DOHH2 (cell line): ENCODE data around the gene RPL23.

Experiments used
- H3F3A ChIP-seq: fragments of 200-600 bp; sonication (generic), shearing (Covaris generic); 2 replicates; pipeline ENCODE4 v1.6.0; 2016; ENCODE audit warnings: antibody characterized with exemption, mild to moderate bottlenecking; ENCODE audit not compliant: control insufficient read depth, insufficient read depth
- H3K27ac ChIP-seq: fragments of 200-600 bp; sonication (generic); 2 replicates; pipeline ENCODE4 v1.5.1; 2014; ENCODE audit warnings: low read depth, mild to moderate bottlenecking, low read length, moderate library complexity
- H3K27me3 ChIP-seq: fragments of 200-600 bp; sonication (generic); 2 replicates; pipeline ENCODE4 v1.6.1; 2014; ENCODE audit warnings: mild to moderate bottlenecking, low read length, mixed read lengths; ENCODE audit not compliant: control insufficient read depth
- H3K36me3 ChIP-seq: fragments of 200-600 bp; sonication (generic); 2 replicates; pipeline ENCODE4 v1.6.1; 2014; ENCODE audit warnings: mild to moderate bottlenecking, low read length, moderate library complexity, mixed read lengths; ENCODE audit not compliant: control insufficient read depth
- H3K4me1 ChIP-seq: fragments of 200-600 bp; sonication (generic); 2 replicates; pipeline ENCODE4 v1.6.1; 2014; ENCODE audit warnings: mild to moderate bottlenecking, low read length, mixed read lengths; ENCODE audit not compliant: control insufficient read depth
- H3K4me2 ChIP-seq: fragments of 200-600 bp; sonication (generic); 2 replicates; pipeline ENCODE4 v1.6.0; 2014; ENCODE audit warnings: mild to moderate bottlenecking, low read length, moderate library complexity
- H3K4me3 ChIP-seq: fragments of 200-600 bp; sonication (generic); 2 replicates; pipeline ENCODE4 v1.5.1; 2014; ENCODE audit warnings: mild to moderate bottlenecking, low read length, mixed read lengths
- H3K79me2 ChIP-seq: fragments of 200-600 bp; sonication (generic); 2 replicates; pipeline ENCODE4 v1.6.1; 2014; ENCODE audit warnings: mild to moderate bottlenecking, low read length, mixed read lengths; ENCODE audit not compliant: control insufficient read depth
- H3K9me2 ChIP-seq: fragments of 200-600 bp; sonication (generic); replicated peaks from 2 replicates; pipeline ENCODE4 v1.6.1; 2014; ENCODE audit warnings: mild to moderate bottlenecking, low read length, mixed read lengths; ENCODE audit not compliant: control insufficient read depth
- H3K9me3 ChIP-seq: fragments of 200-600 bp; sonication (generic); 2 replicates; pipeline ENCODE4 v1.6.1; 2014; ENCODE audit warnings: antibody characterized with exemption, low read length, mixed read lengths; ENCODE audit not compliant: control insufficient read depth, insufficient read depth
- H4K20me1 ChIP-seq: fragments of 200-600 bp; sonication (generic); 2 replicates; pipeline ENCODE4 v1.6.0; 2014; ENCODE audit warnings: low read depth, mild to moderate bottlenecking, antibody characterized with exemption, low read length, moderate library complexity; ENCODE audit not compliant: control insufficient read depth, insufficient read depth
- EZH2phosphoT487 ChIP-seq: fragments of 200-600 bp; sonication (generic); IDR thresholded peaks from 2 replicates; pipeline ENCODE4 v1.6.1; 2017; ENCODE audit warnings: borderline replicate concordance, mild to moderate bottlenecking, antibody characterized with exemption, low read length, moderate library complexity, mixed read lengths
- TF ChIP-seq, protein P1 (sequence below): fragments of 200-600 bp; sonication (generic); IDR thresholded peaks from one replicate; pipeline ENCODE4 v1.5.1; 2014; ENCODE audit warnings: antibody characterized with exemption, mild to moderate bottlenecking, low read depth, low read length; ENCODE audit not compliant: poor library complexity, severe bottlenecking

Gene RPL23

DNA sequence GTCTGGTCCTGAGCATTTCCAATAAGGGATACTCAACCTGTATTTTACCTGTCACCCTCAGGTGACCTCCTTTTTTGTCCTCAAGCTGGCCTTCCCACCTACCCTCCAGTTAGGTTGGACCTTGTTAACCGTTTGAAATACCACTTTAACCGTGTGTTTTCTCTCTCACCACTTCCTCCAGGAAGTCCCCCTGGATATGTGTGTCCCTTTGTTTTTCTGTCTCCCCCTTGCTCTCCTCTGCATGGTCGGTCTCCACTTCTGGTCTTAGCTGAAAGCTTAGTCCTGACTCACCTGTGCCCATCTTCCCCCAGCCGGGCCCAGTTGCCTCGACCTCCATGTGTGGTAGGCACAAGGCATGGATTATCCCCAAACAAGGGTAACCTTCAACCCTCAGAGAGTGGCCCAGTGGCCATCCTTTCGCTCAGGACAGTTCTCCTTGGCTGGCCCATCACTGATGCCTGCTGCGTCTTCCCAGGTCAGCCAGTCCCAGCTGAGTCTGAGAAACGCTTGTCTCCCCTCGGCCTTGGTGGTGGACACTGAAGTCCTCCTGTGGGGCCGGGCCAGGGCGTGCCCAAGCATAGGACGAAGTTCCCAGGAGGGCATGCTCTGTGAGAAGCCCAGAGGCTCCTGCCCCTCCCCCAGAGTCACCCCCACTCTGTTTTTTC is 36.4 kb upstream of the RPL23 start:
- Histone ChIP-seq H3K79me2 (peaks cover 22% of the 10 kb centered on the region), H3K4me3 (no peak overlapping the region), H3K4me2 (no peak overlapping the region), H3K9me2 (no peaks in the 10 kb centered on the region), H3F3A (0 out of 2 replicates have a peak, but pooled peaks cover 2% of the 10 kb centered on the region), H4K20me1 (no peaks in the 10 kb centered on the region), H3K4me1 (peaks cover 5% of the 10 kb centered on the region; the same call in 1 of the 2 replicates), H3K36me3 (peaks cover 56% of the 10 kb centered on the region), H3K9me3 (no peaks in the 10 kb centered on the region), H3K27ac (no peak overlapping the region), H3K27me3 (no peaks in the 10 kb centered on the region)
- TF ChIP-seq, protein P1, sequence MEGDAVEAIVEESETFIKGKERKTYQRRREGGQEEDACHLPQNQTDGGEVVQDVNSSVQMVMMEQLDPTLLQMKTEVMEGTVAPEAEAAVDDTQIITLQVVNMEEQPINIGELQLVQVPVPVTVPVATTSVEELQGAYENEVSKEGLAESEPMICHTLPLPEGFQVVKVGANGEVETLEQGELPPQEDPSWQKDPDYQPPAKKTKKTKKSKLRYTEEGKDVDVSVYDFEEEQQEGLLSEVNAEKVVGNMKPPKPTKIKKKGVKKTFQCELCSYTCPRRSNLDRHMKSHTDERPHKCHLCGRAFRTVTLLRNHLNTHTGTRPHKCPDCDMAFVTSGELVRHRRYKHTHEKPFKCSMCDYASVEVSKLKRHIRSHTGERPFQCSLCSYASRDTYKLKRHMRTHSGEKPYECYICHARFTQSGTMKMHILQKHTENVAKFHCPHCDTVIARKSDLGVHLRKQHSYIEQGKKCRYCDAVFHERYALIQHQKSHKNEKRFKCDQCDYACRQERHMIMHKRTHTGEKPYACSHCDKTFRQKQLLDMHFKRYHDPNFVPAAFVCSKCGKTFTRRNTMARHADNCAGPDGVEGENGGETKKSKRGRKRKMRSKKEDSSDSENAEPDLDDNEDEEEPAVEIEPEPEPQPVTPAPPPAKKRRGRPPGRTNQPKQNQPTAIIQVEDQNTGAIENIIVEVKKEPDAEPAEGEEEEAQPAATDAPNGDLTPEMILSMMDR = no peak
- TF ChIP-seq EZH2phosphoT487 = no peak

DNA sequence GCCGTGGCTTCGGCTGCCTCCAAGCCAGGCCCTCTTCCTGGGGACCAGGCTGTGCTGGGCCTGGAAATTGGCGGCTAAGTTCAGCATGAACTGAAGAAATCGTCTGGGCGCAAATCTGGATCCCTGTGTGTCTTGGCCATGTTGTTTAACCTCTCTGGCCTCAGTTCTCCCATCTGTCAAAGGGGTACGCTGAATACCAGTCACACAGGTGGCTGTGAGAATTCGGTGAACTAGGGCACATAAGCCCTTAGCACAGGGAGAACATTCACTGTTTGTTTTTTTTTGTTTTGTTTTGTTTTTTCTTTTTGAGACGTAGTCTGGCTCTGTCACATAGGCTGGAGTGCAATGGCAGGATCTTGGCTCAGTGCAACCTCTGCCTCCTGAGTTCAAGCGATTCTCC is 35.3 kb upstream of the RPL23 start:
- Histone ChIP-seq H3K27ac (no peak overlapping the region), H3K4me1 (peaks cover 5% of the 10 kb centered on the region; the same call in 1 of the 2 replicates), H3K36me3 (peaks cover 59% of the 10 kb centered on the region), H3K9me2 (no peaks in the 10 kb centered on the region), H4K20me1 (no peaks in the 10 kb centered on the region), H3K4me3 (no peak overlapping the region), H3K9me3 (no peaks in the 10 kb centered on the region), H3K27me3 (no peaks in the 10 kb centered on the region), H3K79me2 (peaks cover 26% of the 10 kb centered on the region), H3K4me2 (no peak overlapping the region), H3F3A (no peaks in the 10 kb centered on the region)
- TF ChIP-seq, protein P1 = no peak
- no peak for TF ChIP-seq EZH2phosphoT487

DNA sequence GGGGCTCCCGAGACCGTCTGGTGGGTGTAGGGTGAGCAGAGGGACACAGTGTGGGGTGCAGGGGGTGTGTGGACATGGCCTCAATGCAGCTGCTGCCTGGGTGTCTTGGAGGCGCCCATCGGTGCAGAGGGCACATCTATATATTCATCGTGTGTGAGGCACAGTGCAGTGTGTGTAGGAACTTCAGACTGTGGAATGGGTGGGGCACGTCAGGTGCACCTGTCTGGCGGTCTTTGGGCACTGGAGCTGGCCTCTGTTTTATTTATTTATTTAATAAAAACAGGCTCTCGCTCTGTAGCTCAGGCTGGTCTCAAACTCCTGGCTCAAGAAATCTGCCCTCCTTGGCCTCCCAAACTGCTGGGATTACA is 33.1 kb upstream of the RPL23 start:
- Histone ChIP-seq H3F3A (no peaks in the 10 kb centered on the region), H3K4me2 (no peak overlapping the region), H3K79me2 (peaks cover 46% of the 10 kb centered on the region), H3K36me3 (peaks cover 59% of the 10 kb centered on the region), H3K27ac (no peak overlapping the region), H3K4me1 (peaks cover 4% of the 10 kb centered on the region), H3K4me3 (no peak overlapping the region), H3K9me2 (no peaks in the 10 kb centered on the region), H4K20me1 (no peaks in the 10 kb centered on the region), H3K9me3 (no peaks in the 10 kb centered on the region), H3K27me3 (no peaks in the 10 kb centered on the region)
- TF ChIP-seq, protein P1 = no peak
- no peak for TF ChIP-seq EZH2phosphoT487
